ENCODE measurements around the gene GSX2. TPM values are rescaled to one million over a fixed set of nuclear protein-coding genes. Genes with fewer than 3 reads are reported as not detected.
A peak's percentile ranks its signal among the peaks of the same experiment; 100 is the strongest.

The GSX2 gene
- total RNA-seq, 4 donors from 2014 or later: not detected

DNA sequence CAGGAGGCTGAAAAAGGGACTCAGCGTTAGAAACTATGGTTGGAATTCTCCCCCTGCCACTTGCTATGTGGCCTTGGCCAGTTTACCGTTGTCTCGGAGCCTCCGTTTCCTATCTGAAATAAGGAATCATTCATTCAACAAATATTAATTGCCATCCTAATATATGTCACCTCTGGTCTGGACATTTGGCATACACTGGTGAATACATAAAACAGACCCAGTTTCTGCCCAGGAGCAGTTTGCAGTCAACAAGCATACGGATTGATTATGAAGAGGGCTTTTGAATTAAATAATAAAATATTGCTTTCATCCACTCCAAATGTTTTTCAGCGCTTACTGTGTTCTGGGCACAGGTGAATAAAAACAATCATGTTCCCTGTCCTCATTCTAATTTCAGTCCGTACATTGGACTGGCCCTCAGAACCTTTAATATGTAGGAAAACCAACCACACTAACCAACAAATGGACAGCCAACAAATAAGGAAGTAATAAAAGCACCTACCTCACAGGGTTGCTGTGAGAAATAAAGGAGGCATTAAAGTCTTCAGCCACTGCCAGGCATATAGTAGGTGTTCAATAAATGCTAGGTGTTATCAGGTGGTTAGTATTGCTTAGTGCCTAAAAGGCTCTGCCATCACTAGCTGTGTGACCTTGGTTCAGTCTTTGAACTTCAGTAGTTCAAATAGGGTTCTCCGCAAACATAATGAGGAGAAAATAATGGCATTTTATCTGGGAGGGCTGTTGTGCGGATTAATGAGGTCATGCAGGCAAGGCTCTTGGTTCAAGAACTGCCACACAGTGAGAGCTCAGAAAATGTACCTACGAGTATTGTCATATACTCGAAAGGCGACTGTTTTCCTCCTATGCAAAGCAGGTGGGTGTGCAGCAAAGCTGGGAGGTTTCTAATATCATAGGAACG lies 7.3 kb upstream of the GSX2 start:
- peaks cover 0 to 34% (median 12%) of the 10 kb centered on the region in 3 donors for H3K4me1 ChIP-seq
- WGBS, 2 donors: 34 to 40% methylated on average over 12 to 13 of the region's 13 CpGs
- no peak for TF ChIP-seq POLR2A (IDR thresholded peaks at IDR 0.05)
- TF ChIP-seq, protein P1, sequence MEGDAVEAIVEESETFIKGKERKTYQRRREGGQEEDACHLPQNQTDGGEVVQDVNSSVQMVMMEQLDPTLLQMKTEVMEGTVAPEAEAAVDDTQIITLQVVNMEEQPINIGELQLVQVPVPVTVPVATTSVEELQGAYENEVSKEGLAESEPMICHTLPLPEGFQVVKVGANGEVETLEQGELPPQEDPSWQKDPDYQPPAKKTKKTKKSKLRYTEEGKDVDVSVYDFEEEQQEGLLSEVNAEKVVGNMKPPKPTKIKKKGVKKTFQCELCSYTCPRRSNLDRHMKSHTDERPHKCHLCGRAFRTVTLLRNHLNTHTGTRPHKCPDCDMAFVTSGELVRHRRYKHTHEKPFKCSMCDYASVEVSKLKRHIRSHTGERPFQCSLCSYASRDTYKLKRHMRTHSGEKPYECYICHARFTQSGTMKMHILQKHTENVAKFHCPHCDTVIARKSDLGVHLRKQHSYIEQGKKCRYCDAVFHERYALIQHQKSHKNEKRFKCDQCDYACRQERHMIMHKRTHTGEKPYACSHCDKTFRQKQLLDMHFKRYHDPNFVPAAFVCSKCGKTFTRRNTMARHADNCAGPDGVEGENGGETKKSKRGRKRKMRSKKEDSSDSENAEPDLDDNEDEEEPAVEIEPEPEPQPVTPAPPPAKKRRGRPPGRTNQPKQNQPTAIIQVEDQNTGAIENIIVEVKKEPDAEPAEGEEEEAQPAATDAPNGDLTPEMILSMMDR (IDR thresholded peaks at IDR 0.05): no peak
- H3K27ac ChIP-seq: peak overlapping the region in 3 of 4 donors; percentile 37 to 52 (median 43)
- H3K36me3 ChIP-seq: no peaks in the 10 kb centered on the region
- peak overlapping the region; percentile 38 to 66 (median 50) for H3K4me3 ChIP-seq
- H3K9me3 ChIP-seq: no peaks in the 10 kb centered on the region
- intact Hi-C loops (cut with DNase I): loop anchor here (10.0 kb wide), 1 partner anchor 112 kb away; no protein-coding TSS in a partner anchor
- H3K27me3 ChIP-seq: peaks cover 0 to 87% (median 17%) of the 10 kb centered on the region in 4 donors
- DNase-seq: no peak

DNA sequence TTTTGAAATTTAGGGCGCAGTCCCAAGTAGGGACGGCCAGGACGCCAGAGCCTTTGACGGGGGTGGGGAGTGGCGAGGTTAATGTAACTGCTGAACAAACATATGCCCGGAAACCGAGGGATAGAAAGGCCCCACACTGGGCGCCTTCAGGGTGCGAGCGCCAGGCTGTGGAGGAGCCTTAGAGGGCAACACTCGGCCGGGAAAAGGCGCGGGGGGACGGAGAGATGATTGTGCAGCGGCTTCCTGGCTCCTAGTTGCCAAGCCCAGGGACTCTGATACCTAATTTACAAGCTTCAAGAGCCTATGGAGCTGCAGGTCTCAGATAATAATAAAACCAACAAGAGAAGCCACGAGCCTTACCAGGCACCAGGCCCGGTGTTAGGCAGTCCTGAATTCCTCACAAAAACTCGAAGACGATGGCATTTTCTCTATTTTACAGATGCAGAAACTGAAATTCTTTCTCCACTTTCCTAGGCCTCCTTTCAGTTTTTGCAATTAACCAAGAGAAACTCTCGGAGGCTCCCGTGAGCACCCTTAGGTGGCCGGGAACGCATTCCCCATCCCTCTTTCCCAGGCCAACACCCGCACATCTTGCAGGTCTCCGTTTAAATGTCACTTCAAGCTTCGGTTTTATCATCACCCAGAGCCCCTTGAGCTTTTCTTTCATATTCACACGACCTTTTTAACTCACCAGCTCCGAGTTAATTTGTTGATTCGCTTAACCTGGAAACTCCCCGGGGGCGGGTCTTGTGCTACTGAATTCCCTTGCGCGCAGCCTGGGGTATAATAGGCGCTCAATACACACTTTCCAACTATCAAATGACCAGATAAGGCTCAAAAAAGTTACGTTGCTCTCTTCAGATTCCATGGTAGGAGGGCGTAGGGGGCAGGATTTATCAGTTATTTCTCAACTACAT lies 6.4 kb upstream of the GSX2 start:
- Histone ChIP-seq H3K36me3 (no peaks in the 10 kb centered on the region), H3K27me3 (peaks cover 0 to 90% (median 18%) of the 10 kb centered on the region in 4 donors), H3K27ac (no peak overlapping the region), H3K9me3 (no peaks in the 10 kb centered on the region), H3K4me1 (peaks cover 0 to 34% (median 12%) of the 10 kb centered on the region in 3 donors), H3K4me3 (no peak overlapping the region)
- 43 to 52% methylated on average over 31 to 35 of the region's 37 CpGs for WGBS, 2 donors
- DNase-seq: no peak
- TF ChIP-seq, protein P1 (IDR thresholded peaks at IDR 0.05): no peak
- no peak for TF ChIP-seq POLR2A (IDR thresholded peaks at IDR 0.05)
- intact Hi-C loops (cut with DNase I): loop anchor here (10.0 kb wide), 1 partner anchor 111 kb away; no protein-coding TSS in a partner anchor

DNA sequence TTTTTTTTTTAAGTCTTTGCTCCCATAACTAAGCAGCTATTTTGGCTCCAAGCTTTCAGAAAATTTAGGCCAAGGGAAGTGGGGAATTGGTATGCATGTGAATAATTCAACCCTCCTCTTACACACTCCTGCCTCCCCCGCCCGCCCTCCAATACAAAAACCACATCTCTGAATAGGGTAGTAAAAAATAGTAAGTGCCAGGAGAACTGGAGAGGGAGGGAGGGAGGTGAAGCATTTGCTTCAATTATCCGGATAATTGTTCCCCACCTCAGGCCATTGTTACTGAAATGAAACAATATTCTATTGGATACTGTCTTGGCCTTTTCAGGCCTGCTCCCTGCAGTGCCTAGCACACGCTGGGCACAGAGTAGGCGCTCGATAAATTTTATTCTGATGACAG lies 5.5 kb upstream of the GSX2 start:
- WGBS, 2 donors: 56 to 75% methylated on average over 6 of the region's 6 CpGs

DNA sequence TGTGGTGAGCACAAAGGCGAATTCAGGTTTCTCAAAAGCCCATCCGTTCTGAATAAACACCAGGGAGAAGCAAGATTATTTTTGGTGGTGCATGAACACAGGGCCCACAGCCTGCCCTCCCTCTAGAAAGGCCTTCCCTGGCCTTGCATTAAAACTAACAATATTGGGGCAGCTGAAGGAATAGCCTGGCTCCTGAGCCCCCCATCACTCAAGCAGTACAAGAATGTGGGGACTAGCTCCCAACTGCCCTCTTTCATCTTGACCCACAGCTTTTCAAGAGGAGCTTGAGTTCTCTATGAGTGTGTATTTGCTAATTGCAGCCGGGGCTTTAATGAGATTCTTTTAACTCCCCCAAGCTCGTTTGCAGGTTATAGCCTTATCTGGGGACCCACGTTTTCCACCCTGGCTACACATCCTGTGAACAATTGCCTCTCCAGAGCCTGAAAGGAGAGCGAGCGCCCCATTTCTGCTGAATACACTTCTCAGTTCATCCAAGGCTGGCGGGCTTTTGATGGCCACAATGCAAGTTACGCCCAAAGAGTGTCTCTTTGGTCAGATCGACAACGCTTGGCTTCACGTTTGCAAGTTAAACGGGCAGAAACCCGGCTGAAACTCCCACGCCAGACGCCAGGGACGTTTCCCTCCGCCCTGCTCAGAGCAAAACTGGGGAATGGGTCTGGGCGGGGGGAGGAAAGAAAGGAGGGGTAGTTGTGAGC lies 4.7 kb upstream of the GSX2 start:
- no peak for DNase-seq
- Histone ChIP-seq H3K4me3 (no peak overlapping the region), H3K36me3 (no peaks in the 10 kb centered on the region), H3K9me3 (no peaks in the 10 kb centered on the region), H3K27me3 (peaks cover 5 to 100% (median 28%) of the 10 kb centered on the region in 4 donors), H3K27ac (no peak overlapping the region), H3K4me1 (peaks cover 7 to 48% (median 22%) of the 10 kb centered on the region in 3 donors)
- intact Hi-C loops (cut with DNase I): loop anchor here (10.0 kb wide), 1 partner anchor 110 kb away; no protein-coding TSS in a partner anchor
- WGBS, 2 donors: 45 to 64% methylated on average over 13 of the region's 19 CpGs
- TF ChIP-seq, protein P1 (IDR thresholded peaks at IDR 0.05): no peak
- TF ChIP-seq POLR2A (IDR thresholded peaks at IDR 0.05): no peak

More for the DNA sequence above, 5.5 kb upstream of the GSX2 start:
- Histone ChIP-seq H3K4me3 (no peak overlapping the region), H3K4me1 (peaks cover 0 to 40% (median 14%) of the 10 kb centered on the region in 3 donors), H3K27me3 (peaks cover 0 to 94% (median 22%) of the 10 kb centered on the region in 4 donors), H3K27ac (no peak overlapping the region), H3K36me3 (no peaks in the 10 kb centered on the region), H3K9me3 (no peaks in the 10 kb centered on the region)
- TF ChIP-seq, protein P1 (IDR thresholded peaks at IDR 0.05): no peak
- no peak for TF ChIP-seq POLR2A (IDR thresholded peaks at IDR 0.05)
- intact Hi-C loops (cut with DNase I): loop anchor here (10.0 kb wide), 1 partner anchor 110 kb away; no protein-coding TSS in a partner anchor
- DNase-seq: no peak
